Brain microvascular endothelial cell (primary cell): ENCODE results near the gene KCNQ2.

Experiments
- DNase-seq: peaks from one replicate; pipeline ENCODE4 v3.0.0-alpha.2; 2020
- H3K27ac ChIP-seq: fragments of 250-450 bp; sonication (Bioruptor Pico); 2 replicates; pipeline ENCODE4 v1.5.1; 2020; ENCODE audit warnings: mild to moderate bottlenecking, moderate library complexity
- H3K27me3 ChIP-seq: fragments of 250-450 bp; sonication (Bioruptor Pico); replicated peaks from 2 replicates; pipeline ENCODE4 v1.5.1; 2020; ENCODE audit warnings: mild to moderate bottlenecking
- H3K36me3 ChIP-seq: fragments of 250-450 bp; sonication (Bioruptor Pico); replicated peaks from 2 replicates; pipeline ENCODE4 v1.5.1; 2020; ENCODE audit warnings: mild to moderate bottlenecking
- H3K4me3 ChIP-seq: 2 replicates; pipeline ENCODE4 v1.5.1; 2011; ENCODE audit warnings: low read depth, mild to moderate bottlenecking, control low read depth, low read length, moderate library complexity
- CTCF ChIP-seq: IDR thresholded peaks from 2 replicates; pipeline ENCODE4 v1.5.1; 2011; ENCODE audit warnings: low read depth, mild to moderate bottlenecking, moderate library complexity, low read length, control low read depth, inconsistent platforms; ENCODE audit errors: missing control alignments
- in situ Hi-C: cut with HindIII; loops from 2 replicates; pipeline ENCODE4 v1.10.0; 2017; ENCODE audit warnings: low sequenced_read_pairs, low pct_ligation_motif_present

The KCNQ2 gene

GRCh38 chr20:63435552-63435951 lies 36.9 kb downstream of the KCNQ2 start:
- H3K36me3 ChIP-seq: no peaks in the 10 kb centered on the region
- in situ Hi-C loops: no loop called here
- H3K27ac ChIP-seq: no peak overlapping the region
- no peak for DNase-seq
- H3K27me3 ChIP-seq: no peaks in the 10 kb centered on the region
- H3K4me3 ChIP-seq: no peak overlapping the region
- no peak for TF ChIP-seq CTCF

GRCh38 chr20:63434599-63435378 lies 37.7 kb downstream of the KCNQ2 start:
- TF ChIP-seq CTCF: peak; percentile 71
- Histone ChIP-seq H3K27ac (no peak overlapping the region), H3K36me3 (no peaks in the 10 kb centered on the region), H3K27me3 (no peaks in the 10 kb centered on the region), H3K4me3 (no peak overlapping the region)
- in situ Hi-C loops: no loop called here
- DNase-seq: peak; percentile 72

- H3K36me3 ChIP-seq: no peaks in the 10 kb centered on the region
These were observed 38.5 kb downstream of the KCNQ2 start for GRCh38 chr20:63433756-63434531.

GRCh38 chr20:63433351-63433750 lies 39.1 kb downstream of the KCNQ2 start:
- H3K4me3 ChIP-seq: no peak overlapping the region
- DNase-seq: no peak
- H3K36me3 ChIP-seq: no peaks in the 10 kb centered on the region
- no peak overlapping the region for H3K27ac ChIP-seq
- in situ Hi-C loops: no loop called here
- no peak for TF ChIP-seq CTCF
- H3K27me3 ChIP-seq: no peaks in the 10 kb centered on the region

More at GRCh38 chr20:63433756-63434531, 38.5 kb downstream of the KCNQ2 start:
- in situ Hi-C loops: no loop called here
- TF ChIP-seq CTCF: no peak
- DNase-seq: no peak
- Histone ChIP-seq H3K4me3 (no peak overlapping the region), H3K27ac (no peak overlapping the region), H3K27me3 (no peaks in the 10 kb centered on the region)

- no peak overlapping the region for H3K4me3 ChIP-seq
These were observed 39.7 kb downstream of the KCNQ2 start for GRCh38 chr20:63432577-63433325.

More at GRCh38 chr20:63432577-63433325, 39.7 kb downstream of the KCNQ2 start:
- TF ChIP-seq CTCF: no peak
- in situ Hi-C loops: no loop called here
- no peaks in the 10 kb centered on the region for H3K36me3 ChIP-seq
- H3K27me3 ChIP-seq: no peaks in the 10 kb centered on the region
- no peak overlapping the region for H3K27ac ChIP-seq
- DNase-seq: no peak
